HG03575 (cell line): ENCODE measurements around the gene FBN3.

ENCODE experiments used
- ATAC-seq: cut with Tn5 transposase; IDR thresholded peaks from one replicate; pipeline ENCODE4 v1.9.1; 2021; ENCODE audit not compliant: unreplicated experiment, insufficient number of reproducible peaks, low FRiP score; ENCODE audit errors: extremely low read depth

Gene FBN3

GRCh38 chr19:8097198-8097597, 52.2 kb downstream of the FBN3 start:
- ATAC-seq = no peak

DNA sequence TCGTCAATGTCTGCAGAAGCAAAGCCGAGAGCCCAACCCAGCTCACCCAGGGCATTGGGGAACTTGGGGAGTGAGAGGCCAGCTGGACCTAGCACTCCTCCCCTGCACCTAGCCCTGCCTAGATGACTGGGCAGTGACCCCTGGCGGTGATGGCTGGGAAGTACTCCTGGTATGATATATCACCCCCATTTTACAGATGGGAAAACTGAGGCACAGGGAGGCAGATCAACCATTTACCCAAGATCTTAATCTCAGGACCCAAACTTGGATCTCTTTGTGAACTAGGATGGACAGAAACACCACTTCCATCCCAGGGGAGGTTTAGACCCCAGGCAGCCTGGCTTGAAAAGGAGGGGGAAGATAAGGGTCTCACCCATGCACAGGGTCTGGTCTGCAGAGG, 53.3 kb downstream of the FBN3 start:
- no peak for ATAC-seq

DNA sequence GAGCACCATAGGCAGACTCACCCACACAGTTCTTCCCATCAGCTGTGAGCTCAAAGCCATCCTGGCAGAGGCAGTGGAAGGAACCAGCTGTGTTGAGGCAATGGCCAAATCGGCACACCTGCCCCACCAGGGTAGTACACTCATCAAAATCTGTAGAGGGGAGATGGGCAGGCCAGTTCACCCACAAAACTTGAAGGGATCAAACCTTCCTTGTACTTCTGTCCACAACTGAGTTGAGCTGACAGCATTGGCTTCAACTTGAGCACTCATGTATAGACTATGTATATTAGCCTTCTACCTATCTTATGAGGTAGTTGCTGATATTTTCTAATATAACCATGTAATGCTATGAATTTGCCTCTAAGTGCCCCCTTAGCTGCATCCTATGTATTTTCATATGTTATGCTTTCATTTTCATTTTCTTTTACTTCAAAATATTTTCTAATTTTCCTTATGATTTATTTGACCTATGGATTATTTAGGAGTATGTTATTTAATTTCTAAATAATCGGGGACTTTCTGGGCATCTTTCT, 54.0 kb downstream of the FBN3 start:
- no peak for ATAC-seq

- ATAC-seq = no peak
Observed at GRCh38 chr19:8094336-8094735, 55.1 kb downstream of the FBN3 start.

DNA sequence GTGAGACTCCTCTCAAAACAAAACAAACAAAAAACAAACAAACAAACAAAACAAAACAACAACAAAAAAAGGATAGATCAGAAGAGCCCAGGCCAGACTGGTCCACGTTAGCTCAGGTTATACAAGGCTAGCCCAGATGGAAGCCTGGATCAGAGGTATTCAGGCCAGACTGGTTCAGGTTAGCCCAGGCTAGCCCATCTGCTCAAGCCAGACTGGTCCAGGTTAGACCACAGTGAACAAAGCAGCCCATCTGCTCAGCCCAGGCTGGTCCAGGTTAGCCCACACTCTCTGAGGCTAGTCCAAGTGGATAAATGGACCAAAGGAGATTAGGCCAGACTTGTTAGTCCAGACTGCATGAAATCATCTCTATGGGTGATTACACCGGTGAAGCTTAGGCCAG, 55.7 kb downstream of the FBN3 start:
- ATAC-seq = no peak

DNA sequence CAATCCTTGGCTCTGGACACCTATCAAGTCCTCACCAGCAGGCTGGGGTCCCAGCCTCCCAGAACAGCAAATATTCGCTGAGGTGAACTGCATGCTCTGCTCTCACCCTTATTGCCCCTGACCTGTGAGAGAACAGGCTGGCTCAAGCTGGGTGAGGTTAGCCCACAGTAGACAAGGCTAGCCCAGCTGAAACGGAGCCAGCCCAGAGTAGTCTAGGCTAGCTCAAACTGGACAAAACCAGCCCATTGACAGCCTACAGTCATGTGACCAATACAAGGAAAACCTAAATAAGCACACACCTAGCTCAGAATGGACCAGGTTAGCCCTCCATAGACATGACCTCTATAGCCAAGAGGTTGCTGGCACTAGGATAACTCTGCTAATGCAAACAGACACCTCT, 58.4 kb downstream of the FBN3 start:
- ATAC-seq = no peak

- ATAC-seq = no peak
Observed at GRCh38 chr19:8089664-8090601, 59.5 kb downstream of the FBN3 start.

GRCh38 chr19:8088752-8089663, 60.4 kb downstream of the FBN3 start:
- no peak for ATAC-seq

DNA sequence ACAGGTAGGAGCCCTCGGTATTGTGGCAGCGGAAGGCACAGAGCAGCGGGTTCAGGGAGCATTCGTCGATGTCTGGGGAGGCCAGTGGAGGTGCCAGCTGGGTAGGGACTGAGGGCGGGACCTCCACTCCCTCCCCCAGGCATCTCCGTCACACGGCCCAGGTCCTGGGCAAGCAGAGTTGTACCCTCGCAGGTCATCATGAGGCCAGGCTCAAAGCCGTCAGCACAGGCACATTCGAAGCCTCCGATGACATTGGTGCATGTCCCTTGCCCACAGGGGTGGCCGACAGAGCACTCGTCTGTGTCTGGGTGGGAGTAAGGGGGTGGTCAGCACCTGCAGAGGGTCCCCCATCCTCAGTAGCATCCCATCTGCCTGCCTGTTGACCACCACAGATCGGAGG, 61.5 kb downstream of the FBN3 start:
- ATAC-seq = no peak

DNA sequence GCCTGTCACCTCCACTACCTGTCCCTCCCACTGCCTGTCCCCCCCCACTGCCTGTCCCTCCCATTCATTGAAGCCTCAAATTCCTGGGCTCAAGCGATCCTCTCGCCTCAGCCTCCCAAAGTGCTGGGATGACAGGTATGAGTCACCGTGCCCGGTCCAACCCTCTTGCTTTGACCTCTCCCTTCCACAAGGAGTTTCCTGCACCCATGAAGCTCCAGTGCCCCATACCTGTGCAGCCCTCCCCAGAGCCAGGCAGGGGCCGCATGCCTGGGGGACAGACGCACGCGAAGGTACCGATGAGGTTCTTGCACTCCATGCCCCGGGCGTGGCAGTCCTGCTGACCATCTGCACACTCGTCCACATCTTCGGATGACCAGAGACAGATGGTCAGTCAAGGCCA, 62.5 kb downstream of the FBN3 start:
- ATAC-seq = no peak

DNA sequence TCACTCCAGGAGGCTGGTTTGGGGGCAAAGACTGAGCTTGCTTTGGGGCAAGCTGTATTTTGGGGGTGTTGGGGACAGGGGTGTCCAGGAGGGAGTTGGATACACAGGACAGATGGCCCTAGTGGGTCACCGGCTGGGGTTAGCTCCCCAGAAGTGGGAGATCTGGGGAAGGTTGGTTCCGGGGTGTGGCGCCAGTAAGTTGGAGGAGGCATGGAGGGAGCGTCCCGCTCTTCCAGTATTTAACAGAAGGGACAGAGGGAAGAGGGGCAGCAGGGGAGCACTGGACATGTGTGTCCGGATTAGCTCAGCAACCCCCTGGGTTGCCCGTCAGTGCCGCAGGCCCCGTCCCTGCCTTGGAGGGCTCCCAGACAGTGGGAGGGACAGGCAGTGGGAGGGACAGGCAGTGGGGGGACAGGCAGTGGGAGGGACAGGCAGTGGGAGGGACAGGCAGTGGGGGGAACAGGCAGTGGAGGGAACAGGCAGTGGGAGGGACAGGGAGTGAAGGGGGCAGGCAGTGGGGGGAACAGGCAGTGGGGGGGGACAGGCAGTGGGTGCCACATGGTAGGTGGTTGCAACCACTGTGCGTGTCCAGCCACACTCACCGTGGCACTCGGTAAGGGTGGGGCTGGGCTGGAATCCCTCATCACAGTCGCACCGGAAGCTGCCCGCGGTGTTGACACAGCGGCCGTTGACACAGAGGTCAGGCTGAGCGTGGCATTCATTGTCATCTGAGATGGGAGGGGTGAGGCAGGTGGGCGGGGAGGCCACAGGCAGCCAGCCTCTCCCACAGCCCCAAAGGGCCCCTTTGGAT, 63.6 kb downstream of the FBN3 start:
- no peak for ATAC-seq

DNA sequence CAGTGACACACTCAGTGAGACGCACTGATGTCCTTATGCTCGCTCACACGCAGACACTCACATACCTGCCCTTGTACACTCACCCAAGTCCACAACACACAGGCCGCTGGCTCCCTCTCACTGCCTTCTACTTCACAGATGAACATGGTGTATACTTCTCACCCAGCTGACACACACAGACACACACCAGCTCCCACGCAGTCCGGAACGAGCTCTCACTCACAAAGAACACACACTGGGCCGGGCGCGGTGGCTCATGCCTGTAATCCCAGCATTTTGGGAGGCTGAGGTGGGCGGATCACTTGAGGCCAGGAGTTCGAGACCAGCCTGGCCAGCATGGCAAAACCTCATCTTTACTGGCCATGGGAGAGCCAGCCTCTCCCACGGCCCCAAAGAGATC, 65.2 kb downstream of the FBN3 start:
- no peak for ATAC-seq

- ATAC-seq = no peak
Observed at GRCh38 chr19:8083141-8083540, 66.3 kb downstream of the FBN3 start.

DNA sequence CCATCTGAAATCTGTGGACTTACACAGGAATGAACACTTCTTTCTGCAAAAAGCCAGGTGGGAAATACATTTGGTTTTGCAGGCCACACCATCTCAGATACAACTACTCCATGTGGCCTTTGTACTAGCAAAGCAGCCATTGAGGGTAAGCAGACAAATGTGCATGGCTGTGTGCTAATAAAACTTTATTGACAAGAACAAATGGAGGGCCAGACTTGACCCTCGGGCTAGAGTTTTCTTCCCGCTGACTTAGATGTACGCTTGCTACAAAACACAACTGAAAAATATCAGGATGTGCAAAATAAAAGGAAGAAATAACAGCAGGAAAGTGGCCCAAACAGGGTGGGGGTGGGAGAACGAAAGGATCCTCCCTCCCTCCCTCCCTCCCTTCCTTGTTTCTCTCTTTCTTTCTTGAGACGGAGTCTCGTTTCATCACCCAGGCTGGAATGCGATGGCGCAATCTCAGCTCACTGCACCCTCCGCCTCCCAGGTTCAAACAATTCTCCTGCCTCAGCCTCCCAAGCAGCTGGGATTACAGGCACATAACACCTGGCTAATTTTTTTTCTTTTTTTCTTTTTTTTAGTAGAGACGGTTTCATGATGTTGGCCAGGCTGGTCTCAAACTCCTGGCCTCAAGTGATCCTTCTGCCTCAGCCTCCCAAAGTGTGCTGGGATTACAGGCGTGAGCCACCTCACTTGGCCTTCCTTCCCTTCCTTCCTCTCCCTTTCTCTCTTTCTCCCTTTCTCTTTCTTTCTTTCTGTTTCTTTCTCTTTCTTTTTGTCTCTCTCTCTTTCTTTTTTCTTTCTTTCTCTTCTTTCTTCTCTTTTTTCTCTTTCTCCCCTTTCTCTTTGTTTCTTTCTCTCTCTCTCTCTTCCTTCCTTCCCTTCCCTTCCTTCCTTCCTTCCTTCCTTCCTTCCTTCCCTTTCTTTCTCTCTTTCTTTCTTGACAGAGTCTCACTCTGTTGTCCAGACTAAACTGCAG, 67.5 kb downstream of the FBN3 start:
- ATAC-seq = no peak

GRCh38 chr19:8080832-8081231, 68.6 kb downstream of the FBN3 start:
- ATAC-seq = no peak

- ATAC-seq = no peak
Observed at GRCh38 chr19:8079988-8080387, 69.4 kb downstream of the FBN3 start.

DNA sequence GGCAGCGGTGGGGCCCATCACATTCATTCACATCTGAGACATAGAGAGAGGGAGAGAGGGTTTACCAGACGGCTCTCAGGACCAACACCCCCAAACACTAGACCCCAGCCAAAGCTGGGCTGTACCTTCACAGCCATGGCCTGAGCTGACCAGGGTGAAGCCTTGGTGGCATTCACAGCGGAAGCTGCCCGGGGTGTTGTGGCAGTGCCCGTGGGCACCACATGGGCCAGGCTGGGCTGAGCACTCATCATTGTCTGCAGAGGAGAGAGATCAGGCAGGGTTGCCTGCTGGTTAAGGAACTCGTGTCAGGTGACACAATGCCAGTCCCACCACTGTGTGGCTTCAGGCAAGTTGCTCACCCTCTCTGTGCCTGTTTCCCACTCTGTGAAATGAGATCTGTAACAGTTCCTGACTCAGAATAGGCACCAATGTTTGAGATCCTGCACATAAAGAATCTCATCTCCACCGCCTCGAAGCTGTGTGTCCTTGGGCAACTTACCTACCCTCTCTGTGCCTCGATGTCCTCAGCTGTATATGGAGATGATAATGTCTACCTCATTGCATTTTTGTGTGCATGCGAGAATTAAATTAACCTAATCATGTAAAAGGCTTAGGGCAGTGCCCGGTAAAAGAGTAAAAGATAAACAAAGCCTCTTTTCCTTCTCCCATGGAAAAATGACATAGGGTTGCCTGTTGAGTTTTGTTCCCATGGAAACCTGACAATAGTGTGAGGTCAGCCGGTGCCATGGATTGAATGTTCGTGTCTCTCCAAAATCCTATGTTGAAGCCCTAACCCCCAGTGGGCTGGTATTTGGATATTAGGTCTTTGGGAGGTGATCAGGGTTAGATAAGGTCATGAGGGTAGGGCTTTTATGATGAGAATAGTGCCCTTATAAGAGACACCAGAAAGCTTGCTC, 74.0 kb downstream of the FBN3 start:
- ATAC-seq = no peak
